Measurements from ENCODE around the gene DDHD1. TPM values are rescaled to one million over a fixed set of nuclear protein-coding genes. Genes with fewer than 3 reads are reported as not detected.
"Not testable (repeated sequence)": the region's sequence is repeated elsewhere in the genome, so short reads cannot be mapped to it uniquely, and the experiment has no call there.

The DDHD1 gene
- total and polyA plus RNA-seq, 9 donors, result 5.5 to 8.7 (median 6.9) TPM

DNA sequence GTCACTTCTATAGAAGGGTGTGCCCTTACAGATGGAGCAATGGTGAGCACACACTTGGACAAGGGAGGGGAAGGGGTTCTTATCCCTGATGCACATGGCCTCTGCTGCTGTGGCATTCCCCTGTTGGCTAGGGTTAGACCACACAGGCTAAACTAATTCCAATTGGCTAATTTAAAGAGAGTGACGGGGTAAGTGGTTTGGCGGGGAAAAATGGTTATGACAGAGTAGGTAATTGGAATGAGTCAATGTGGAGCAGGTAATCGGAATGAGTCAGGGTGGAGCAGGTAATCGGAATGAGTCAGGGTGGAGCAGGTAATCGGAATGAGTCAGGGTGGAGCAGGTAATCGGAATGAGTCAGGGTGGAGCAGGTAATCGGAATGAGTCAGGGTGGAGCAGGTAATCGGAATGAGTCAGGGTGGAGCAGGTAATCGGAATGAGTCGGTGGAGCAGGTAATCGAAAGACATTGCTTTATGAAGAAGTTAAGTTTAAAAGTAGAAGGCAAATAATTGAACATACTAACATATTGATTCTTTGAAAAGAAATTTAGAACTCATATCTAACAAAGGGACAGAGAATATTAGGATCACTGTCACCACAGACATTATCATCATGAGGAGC, 28.4 kb upstream of the DDHD1 start:
- H3K4me3 ChIP-seq (ENCODE audit: low read length), result not testable (repeated sequence)

DNA sequence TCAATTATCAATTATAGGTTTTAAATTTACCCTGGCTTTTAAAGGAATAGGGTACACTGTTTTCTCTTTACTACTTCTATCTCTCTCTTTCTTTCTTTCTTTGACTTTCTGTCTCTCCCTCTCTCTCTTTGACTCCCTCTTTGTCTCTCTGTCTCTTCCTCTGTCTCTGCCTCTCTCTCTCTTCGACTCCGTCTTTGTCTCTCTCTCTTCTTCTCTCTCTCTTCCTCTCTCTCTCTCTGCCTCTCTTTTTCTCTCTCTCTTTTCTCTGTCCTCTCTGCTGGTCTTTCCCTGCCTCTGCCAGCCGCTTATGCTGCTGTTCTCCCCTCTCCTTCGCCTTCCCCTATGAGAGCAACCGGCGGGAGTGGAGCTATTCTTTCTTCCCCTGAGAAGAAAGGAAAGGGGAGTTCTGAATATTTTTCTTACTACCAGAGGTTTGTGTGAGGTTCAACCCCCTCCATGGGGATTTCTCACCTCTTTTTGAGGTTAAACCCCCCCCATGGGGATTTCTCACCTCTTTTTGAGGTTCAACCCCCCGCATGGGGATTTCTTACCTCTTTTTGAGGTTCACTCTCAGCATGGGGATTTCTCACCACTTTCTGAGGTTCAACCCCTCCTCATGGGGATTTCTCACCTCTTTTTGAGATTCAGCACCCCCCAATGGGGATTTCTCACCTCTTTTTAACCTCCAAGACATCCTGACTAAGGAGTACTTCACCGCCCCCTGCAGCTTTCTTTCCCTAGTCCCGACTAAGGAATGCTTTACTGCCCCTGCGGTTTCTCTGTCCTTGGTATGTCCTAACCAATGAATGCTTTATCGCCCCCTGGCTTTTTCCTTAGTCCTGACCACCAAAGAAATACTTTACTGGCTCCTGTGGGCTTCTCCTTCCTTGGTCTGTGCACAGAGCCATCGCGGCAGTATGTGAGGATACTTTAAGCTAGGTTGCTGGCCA, 27.4 kb upstream of the DDHD1 start:
- H3K27me3 ChIP-seq (ENCODE audit: control insufficient read depth, insufficient read depth, low read length), result no peaks in the 10 kb centered on the region
- H3K27ac ChIP-seq (ENCODE audit: low read length), result no peak overlapping the region
- DNase-seq, result no peak
- H3K9me3 ChIP-seq (replicated peaks; ENCODE audit: control insufficient read depth, low read depth, low read length), result no peaks in the 10 kb centered on the region
- H3K4me1 ChIP-seq (ENCODE audit: control insufficient read depth, insufficient read depth, low read length), result no peaks in the 10 kb centered on the region
- WGBS (ENCODE audit: insufficient coverage), result 88% methylated on average over 7 of the region's 13 CpGs
- H3K4me3 ChIP-seq (ENCODE audit: low read length), result no peak overlapping the region
- H3K36me3 ChIP-seq (ENCODE audit: control insufficient read depth, insufficient read depth, low read length), result no peaks in the 10 kb centered on the region

More for the DNA sequence above, 28.4 kb upstream of the DDHD1 start:
- 96% methylated on average over 4 of the region's 11 CpGs for WGBS (ENCODE audit: insufficient coverage)
- not testable (repeated sequence) for DNase-seq; H3K4me1 ChIP-seq (ENCODE audit: control insufficient read depth, insufficient read depth, low read length); H3K36me3 ChIP-seq (ENCODE audit: control insufficient read depth, insufficient read depth, low read length); H3K9me3 ChIP-seq (replicated peaks; ENCODE audit: control insufficient read depth, low read depth, low read length); H3K27ac ChIP-seq (ENCODE audit: low read length); H3K27me3 ChIP-seq (ENCODE audit: control insufficient read depth, insufficient read depth, low read length)

DNA sequence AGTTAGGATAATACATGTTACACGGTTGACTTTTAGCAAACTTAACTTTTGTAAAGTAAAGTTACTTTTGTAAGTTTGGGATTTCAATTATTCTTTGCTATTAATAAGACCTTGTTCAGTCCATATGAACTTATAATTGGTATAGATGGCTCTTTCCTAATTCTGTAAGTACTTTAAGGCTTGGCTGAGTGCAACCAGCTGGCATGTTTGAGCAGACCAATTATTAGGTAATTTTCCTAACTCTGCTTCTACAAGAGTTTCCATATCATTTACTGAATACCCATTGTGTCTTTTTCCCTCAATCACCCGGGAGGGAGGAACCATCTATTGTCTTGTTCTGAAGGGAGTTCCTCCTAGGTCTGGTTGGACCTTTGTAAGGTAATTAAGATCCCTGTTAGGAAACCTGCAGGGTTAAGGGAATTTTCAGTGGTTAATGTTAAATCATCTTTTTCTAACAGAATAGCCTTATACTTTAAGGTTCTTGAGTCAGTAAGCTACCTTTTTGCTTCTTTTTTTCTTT, 26.4 kb upstream of the DDHD1 start:
- not testable (repeated sequence) for H3K4me1 ChIP-seq (ENCODE audit: control insufficient read depth, insufficient read depth, low read length); DNase-seq; H3K9me3 ChIP-seq (replicated peaks; ENCODE audit: control insufficient read depth, low read depth, low read length); H3K27ac ChIP-seq (ENCODE audit: low read length); H3K36me3 ChIP-seq (ENCODE audit: control insufficient read depth, insufficient read depth, low read length); H3K4me3 ChIP-seq (ENCODE audit: low read length); H3K27me3 ChIP-seq (ENCODE audit: control insufficient read depth, insufficient read depth, low read length)
- WGBS (ENCODE audit: insufficient coverage), result no CpG with 5 or more reads among the region's 2 CpGs

DNA sequence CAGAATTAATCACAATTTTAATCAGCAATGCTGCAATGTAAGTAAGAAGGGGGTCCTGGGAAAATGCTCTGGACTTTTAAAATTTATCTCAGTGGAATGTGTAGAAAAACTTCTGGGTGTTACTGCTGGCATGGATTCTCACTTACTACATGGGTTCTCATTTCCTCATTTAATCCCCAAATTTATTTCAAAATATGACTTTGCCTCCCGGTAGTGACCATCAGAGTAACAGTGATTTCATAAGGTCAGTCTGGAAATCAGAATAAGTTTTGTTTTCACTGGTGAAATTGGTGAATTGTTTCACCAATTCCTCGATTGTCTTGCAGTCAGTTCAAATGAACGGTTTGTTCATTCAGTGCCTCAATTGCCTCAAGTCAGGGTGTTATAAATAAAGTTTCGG, 22.3 kb upstream of the DDHD1 start:
- Histone ChIP-seq H3K27ac (ENCODE audit: low read length) (no peak overlapping the region), H3K36me3 (ENCODE audit: control insufficient read depth, insufficient read depth, low read length) (no peaks in the 10 kb centered on the region), H3K27me3 (ENCODE audit: control insufficient read depth, insufficient read depth, low read length) (no peaks in the 10 kb centered on the region), H3K4me1 (ENCODE audit: control insufficient read depth, insufficient read depth, low read length) (no peaks in the 10 kb centered on the region), H3K4me3 (ENCODE audit: low read length) (no peak overlapping the region), H3K9me3 (replicated peaks; ENCODE audit: control insufficient read depth, low read depth, low read length) (no peaks in the 10 kb centered on the region)
- no peak for DNase-seq
- WGBS (ENCODE audit: insufficient coverage), result 40% methylated on average over 1 of the region's 4 CpGs

DNA sequence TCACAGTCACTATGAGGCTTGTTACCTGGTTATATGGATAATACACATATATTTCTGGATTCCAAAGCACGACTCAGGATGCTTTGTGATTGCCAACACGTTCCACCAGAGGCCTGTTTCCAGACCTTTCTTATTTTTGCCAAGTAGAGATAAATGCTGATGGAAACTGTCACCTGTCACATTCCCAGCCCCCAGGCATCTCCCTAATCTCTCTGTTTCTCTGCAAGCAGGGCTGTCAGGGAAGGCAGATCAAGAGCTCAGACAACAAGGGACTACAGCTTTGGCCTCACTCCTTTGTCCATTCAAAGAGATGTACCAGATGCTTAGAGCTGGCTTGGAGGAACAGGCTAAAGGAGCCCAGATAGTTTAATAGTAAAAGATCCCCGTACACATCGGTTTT, 21.8 kb upstream of the DDHD1 start:
- H3K4me3 ChIP-seq (ENCODE audit: low read length), result no peak overlapping the region
- no peak for DNase-seq
- no peak overlapping the region for H3K27ac ChIP-seq (ENCODE audit: low read length)
- WGBS (ENCODE audit: insufficient coverage), result no CpG with 5 or more reads among the region's 4 CpGs
- no peaks in the 10 kb centered on the region for H3K27me3 ChIP-seq (ENCODE audit: control insufficient read depth, insufficient read depth, low read length)
- no peaks in the 10 kb centered on the region for H3K36me3 ChIP-seq (ENCODE audit: control insufficient read depth, insufficient read depth, low read length)
- no peaks in the 10 kb centered on the region for H3K9me3 ChIP-seq (replicated peaks; ENCODE audit: control insufficient read depth, low read depth, low read length)
- no peaks in the 10 kb centered on the region for H3K4me1 ChIP-seq (ENCODE audit: control insufficient read depth, insufficient read depth, low read length)

DNA sequence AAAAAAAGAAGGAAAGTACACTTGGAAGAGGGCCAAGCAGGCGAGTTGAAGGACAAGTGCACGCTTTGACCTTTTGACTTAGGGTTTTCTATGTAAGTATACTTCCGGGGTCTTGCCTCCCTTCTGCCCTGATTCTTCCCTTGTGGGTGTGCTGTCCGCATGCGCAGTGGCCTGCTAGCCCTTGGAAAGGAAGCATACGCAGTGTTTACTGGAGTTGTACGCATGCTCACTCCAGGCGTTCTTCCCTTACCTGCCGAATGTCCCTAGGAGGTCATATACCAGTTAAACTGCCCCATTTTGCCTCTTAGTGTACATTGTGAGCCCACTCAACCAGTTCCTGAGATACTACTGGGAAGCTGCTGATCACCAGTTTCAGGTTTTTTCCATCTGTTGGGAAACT, 15.7 kb upstream of the DDHD1 start:
- 85% methylated on average over 8 of the region's 9 CpGs for WGBS (ENCODE audit: insufficient coverage)
- H3K4me1 ChIP-seq (ENCODE audit: control insufficient read depth, insufficient read depth, low read length), result no peaks in the 10 kb centered on the region

DNA sequence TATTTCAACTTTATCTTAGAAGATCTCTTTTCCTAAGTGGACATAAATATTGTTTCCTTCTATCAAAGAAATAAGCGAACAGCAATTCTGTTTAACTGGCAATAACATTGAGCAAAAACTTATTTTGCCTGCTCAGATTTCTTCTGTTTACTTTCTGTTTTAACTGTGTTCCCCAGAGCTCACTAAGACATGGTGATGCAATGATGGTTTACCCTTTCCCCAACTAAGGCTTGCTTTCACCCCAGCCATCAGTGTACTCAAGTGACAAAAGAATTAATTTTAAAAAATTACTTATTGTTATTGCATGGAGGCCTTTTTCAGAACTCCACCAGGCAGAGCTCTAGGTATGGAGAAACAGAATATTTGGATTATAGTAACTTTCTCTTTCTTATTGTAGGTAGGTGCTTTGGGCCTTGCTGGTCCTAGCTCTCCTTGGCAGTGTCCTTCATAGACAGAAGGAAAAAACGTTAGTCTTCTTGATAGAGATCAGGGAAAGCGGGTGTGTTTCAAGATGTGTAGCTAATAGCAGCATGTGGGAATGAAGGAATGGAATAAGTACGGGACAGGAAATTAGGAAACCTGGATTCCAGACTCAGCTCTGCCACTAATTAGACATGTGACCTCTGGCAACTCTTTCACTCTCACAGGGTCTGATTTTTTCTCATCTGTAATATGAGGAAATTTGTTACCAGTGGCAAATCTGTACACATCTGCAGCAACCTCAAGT, 14.6 kb upstream of the DDHD1 start:
- Histone ChIP-seq H3K4me3 (ENCODE audit: low read length) (no peak overlapping the region), H3K36me3 (ENCODE audit: control insufficient read depth, insufficient read depth, low read length) (no peaks in the 10 kb centered on the region), H3K4me1 (ENCODE audit: control insufficient read depth, insufficient read depth, low read length) (no peaks in the 10 kb centered on the region), H3K9me3 (replicated peaks; ENCODE audit: control insufficient read depth, low read depth, low read length) (no peaks in the 10 kb centered on the region), H3K27ac (ENCODE audit: low read length) (peak overlapping the region; percentile 13), H3K27me3 (ENCODE audit: control insufficient read depth, insufficient read depth, low read length) (no peaks in the 10 kb centered on the region)
- 10% methylated on average over 2 of the region's 4 CpGs for WGBS (ENCODE audit: insufficient coverage)
- peak; percentile 32 for DNase-seq

More for the DNA sequence above, 15.7 kb upstream of the DDHD1 start:
- H3K27ac ChIP-seq (ENCODE audit: low read length), result no peak overlapping the region
- H3K27me3 ChIP-seq (ENCODE audit: control insufficient read depth, insufficient read depth, low read length), result no peaks in the 10 kb centered on the region
- H3K36me3 ChIP-seq (ENCODE audit: control insufficient read depth, insufficient read depth, low read length), result no peaks in the 10 kb centered on the region
- H3K4me3 ChIP-seq (ENCODE audit: low read length), result no peak overlapping the region
- H3K9me3 ChIP-seq (replicated peaks; ENCODE audit: control insufficient read depth, low read depth, low read length), result no peaks in the 10 kb centered on the region
- no peak for DNase-seq

DNA sequence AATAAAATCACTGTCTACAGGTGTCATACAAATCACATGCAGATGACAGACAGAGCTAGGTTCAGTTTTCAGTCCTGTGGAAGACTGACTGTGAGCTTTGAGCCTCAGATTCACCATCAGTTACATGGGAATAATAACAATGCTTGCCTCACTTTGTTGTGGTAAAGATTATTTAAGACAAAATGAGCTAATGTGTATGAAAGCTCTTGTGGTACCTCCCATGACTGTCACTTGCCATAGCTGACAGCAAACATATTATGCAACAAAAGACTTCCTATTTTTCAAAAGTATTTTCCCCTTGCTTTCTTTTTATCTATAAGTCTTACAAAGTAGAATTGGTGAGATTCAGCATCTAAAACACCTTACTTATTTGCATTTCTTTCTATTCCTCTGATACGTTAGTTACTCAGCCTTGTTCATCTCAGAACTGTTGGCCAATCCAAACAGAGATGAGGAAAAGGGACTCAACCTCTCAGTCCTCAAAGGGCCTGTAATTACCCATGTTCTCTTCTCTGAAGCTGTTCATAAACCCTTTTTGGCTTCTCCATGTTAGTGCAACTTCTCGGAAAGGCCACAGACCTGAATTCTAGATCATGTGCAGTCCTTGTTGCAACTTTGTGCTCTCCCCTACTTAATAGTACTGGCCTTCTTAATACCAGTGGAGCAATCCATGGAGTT, 8.8 kb upstream of the DDHD1 start:
- WGBS (ENCODE audit: insufficient coverage), result 100% methylated on average over 2 of the region's 2 CpGs
- Histone ChIP-seq H3K27ac (ENCODE audit: low read length) (no peak overlapping the region), H3K27me3 (ENCODE audit: control insufficient read depth, insufficient read depth, low read length) (no peaks in the 10 kb centered on the region), H3K4me1 (ENCODE audit: control insufficient read depth, insufficient read depth, low read length) (no peaks in the 10 kb centered on the region), H3K9me3 (replicated peaks; ENCODE audit: control insufficient read depth, low read depth, low read length) (no peaks in the 10 kb centered on the region), H3K4me3 (ENCODE audit: low read length) (no peak overlapping the region), H3K36me3 (ENCODE audit: control insufficient read depth, insufficient read depth, low read length) (no peaks in the 10 kb centered on the region)
- no peak for DNase-seq

DNA sequence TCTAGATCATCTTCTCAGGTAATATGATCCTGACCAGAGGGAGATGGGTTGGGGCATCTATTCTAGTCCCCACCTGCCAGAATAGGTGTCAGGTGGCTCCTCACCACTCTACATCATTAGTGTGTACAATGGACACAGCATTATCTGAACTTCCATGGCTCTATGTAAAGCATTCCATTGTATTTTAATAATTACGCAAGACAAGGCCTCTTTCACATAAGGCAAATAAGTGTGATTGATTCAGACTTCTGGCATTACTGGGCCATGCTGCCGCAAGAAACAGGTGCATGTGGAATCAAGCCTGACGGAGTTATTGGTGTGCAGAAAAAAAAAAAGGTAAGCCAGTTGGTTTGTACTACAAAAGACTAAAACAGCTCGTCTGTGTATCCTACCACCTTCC, 3.1 kb upstream of the DDHD1 start:
- H3K4me1 ChIP-seq (ENCODE audit: control insufficient read depth, insufficient read depth, low read length), result peaks cover 2% of the 10 kb centered on the region
- WGBS (ENCODE audit: insufficient coverage), result 78% methylated on average over 1 of the region's 4 CpGs
- H3K36me3 ChIP-seq (ENCODE audit: control insufficient read depth, insufficient read depth, low read length), result no peaks in the 10 kb centered on the region
- no peaks in the 10 kb centered on the region for H3K9me3 ChIP-seq (replicated peaks; ENCODE audit: control insufficient read depth, low read depth, low read length)
- no peak overlapping the region for H3K4me3 ChIP-seq (ENCODE audit: low read length)
- DNase-seq, result no peak
- no peak overlapping the region for H3K27ac ChIP-seq (ENCODE audit: low read length)
- no peaks in the 10 kb centered on the region for H3K27me3 ChIP-seq (ENCODE audit: control insufficient read depth, insufficient read depth, low read length)
